Loucy (cell line): ENCODE measurements around the gene CDADC1.
"Not testable (repeated sequence)": the region's sequence is repeated elsewhere in the genome, so short reads cannot be mapped to it uniquely, and the experiment has no call there.

Experiments used
- CTCF ChIP-seq: fragments of 200-600 bp; sonication (generic); conservative IDR thresholded peaks from 2 replicates; pipeline ENCODE4 v1.5.1; 2014; ENCODE audit warnings: mild to moderate bottlenecking, antibody characterized with exemption, low read length
- EZH2phosphoT487 ChIP-seq: fragments of 200-600 bp; IDR thresholded peaks from 2 replicates; pipeline ENCODE4 v1.6.1; 2018; ENCODE audit warnings: antibody characterized with exemption, mild to moderate bottlenecking, moderate library complexity, borderline replicate concordance

DNA sequence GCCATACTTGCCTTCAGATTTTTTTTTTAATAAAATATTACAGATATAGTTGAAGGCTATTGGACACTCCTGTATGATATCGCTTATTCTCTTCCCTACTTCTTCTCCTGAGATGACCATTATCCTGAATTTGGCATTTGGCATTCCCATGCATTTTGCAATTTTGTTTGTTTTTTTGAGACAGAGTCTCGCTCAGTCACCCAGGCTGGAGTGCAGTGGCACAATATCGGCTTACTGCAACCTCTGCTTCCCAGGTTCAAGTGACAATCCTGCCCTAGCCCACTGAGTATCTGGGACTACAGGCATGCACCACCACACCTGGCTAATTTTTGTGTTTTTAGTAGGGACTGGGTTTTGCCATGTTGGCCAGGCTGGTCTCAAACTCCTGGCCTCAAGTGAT is 79.4 kb downstream of the CDADC1 start:
- not testable (repeated sequence) for TF ChIP-seq CTCF, EZH2phosphoT487
